Thoracic aorta (tissue), 2 donors: Measurements from ENCODE around the gene ARPC3. TPM values are rescaled to one million over a fixed set of nuclear protein-coding genes. Genes with fewer than 3 reads are reported as not detected.
"Not testable (repeated sequence)": the region's sequence is repeated elsewhere in the genome, so short reads cannot be mapped to it uniquely, and the experiment has no call there.

Source experiments
- ATAC-seq: fragments of 150-250 bp; one replicate; pipeline ENCODE4 v1.8.0; 2017; ENCODE audit warnings: low read depth; ENCODE audit not compliant: insufficient number of reproducible peaks, low FRiP score
- DNase-seq: peaks from one replicate; pipeline ENCODE4 v3.0.0-alpha.2; 2020; ENCODE audit warnings: low spot score
- H3K27ac ChIP-seq, 2 donors: fragments of 200-600 bp; sonication (generic); 1 replicate in 1 of 2; 2 replicates in 1 of 2; pipeline ENCODE4 v1.5.1; 2016; ENCODE audit warnings: mild to moderate bottlenecking in 2 of 2, moderate library complexity in 2 of 2
- H3K27me3 ChIP-seq: fragments of 200-600 bp; sonication (generic); replicated peaks from 2 replicates; pipeline ENCODE4 v1.6.0; 2016; ENCODE audit warnings: mild to moderate bottlenecking; ENCODE audit not compliant: insufficient read depth
- H3K36me3 ChIP-seq: fragments of 200-600 bp; sonication (generic); one replicate; pipeline ENCODE4 v1.5.1; 2016
- H3K4me1 ChIP-seq, 2 donors: fragments of 200-600 bp; sonication (generic); 1 replicate in 1 of 2; 2 replicates in 1 of 2; pipeline versions ENCODE4 v1.5.1 to v1.6.0; 2016; ENCODE audit warnings: low read depth in 2 of 2, mild to moderate bottlenecking in 1 of 2; ENCODE audit not compliant: control insufficient read depth in 1 of 2
- H3K4me3 ChIP-seq: fragments of 200-600 bp; sonication (generic); 2 replicates; pipeline ENCODE4 v1.5.1; 2016; ENCODE audit warnings: mild to moderate bottlenecking
- H3K9me3 ChIP-seq: fragments of 200-600 bp; sonication (generic); 2 replicates; pipeline ENCODE4 v1.5.1; 2016
- CTCF ChIP-seq: fragments of 200-600 bp; sonication (generic); IDR thresholded peaks from one replicate; pipeline ENCODE4 v1.5.1; 2019; ENCODE audit warnings: antibody characterized with exemption
- total RNA-seq, 2 donors: library from RNA; depleted of rRNA; stranded (reverse); fragments of >200 nt; gene quantifications; one replicate each; pipeline versions ENCODE4 v1.1.0 to v1.2.3, GENCODE V29; 2016

ARPC3 gene
- total RNA-seq, 2 donors from 2014 or later = 152 to 247 TPM

- Histone ChIP-seq H3K4me1 (peaks cover 8 to 26% of the 10 kb centered on the region in 2 donors), H3K27ac (peak overlapping the region; percentile 63 to 88), H3K4me3 (peak overlapping the region; percentile 86), H3K36me3 (no peaks in the 10 kb centered on the region), H3K9me3 (no peaks in the 10 kb centered on the region), H3K27me3 (no peaks in the 10 kb centered on the region)
- no peak for TF ChIP-seq CTCF
- DNase-seq = no peak
- ATAC-seq = no peak
These were observed 17.7 kb upstream of the ARPC3 start for GRCh38 chr12:110467847-110468213.

GRCh38 chr12:110466791-110467190 lies 16.7 kb upstream of the ARPC3 start:
- Histone ChIP-seq H3K4me1 (peaks cover 8 to 26% of the 10 kb centered on the region in 2 donors), H3K27me3 (no peaks in the 10 kb centered on the region), H3K4me3 (peak overlapping the region; percentile 86), H3K9me3 (no peaks in the 10 kb centered on the region), H3K36me3 (no peaks in the 10 kb centered on the region), H3K27ac (no peak overlapping the region)
- no peak for TF ChIP-seq CTCF
- no peak for DNase-seq
- ATAC-seq = no peak

- H3K27ac ChIP-seq, ATAC-seq, H3K27me3 ChIP-seq, H3K4me3 ChIP-seq, H3K36me3 ChIP-seq, H3K9me3 ChIP-seq, DNase-seq: not testable (repeated sequence)
- peaks cover 8 to 26% of the 10 kb centered on the region in 2 donors for H3K4me1 ChIP-seq
These were observed 15.6 kb upstream of the ARPC3 start for GRCh38 chr12:110465765-110466164.

GRCh38 chr12:110465024-110465423 lies 14.9 kb upstream of the ARPC3 start:
- DNase-seq = no peak
- H3K27ac ChIP-seq = no peak overlapping the region
- no peak for ATAC-seq

GRCh38 chr12:110461189-110461588 lies 11.1 kb upstream of the ARPC3 start:
- not testable (repeated sequence) for DNase-seq, ATAC-seq, H3K4me1 ChIP-seq, H3K4me3 ChIP-seq, H3K27ac ChIP-seq, H3K27me3 ChIP-seq, H3K9me3 ChIP-seq
- H3K36me3 ChIP-seq = peaks cover 11% of the 10 kb centered on the region

More at GRCh38 chr12:110465024-110465423, 14.9 kb upstream of the ARPC3 start:
- Histone ChIP-seq H3K4me3 (no peak overlapping the region), H3K9me3 (no peaks in the 10 kb centered on the region), H3K27me3 (no peaks in the 10 kb centered on the region), H3K4me1 (peaks cover 8 to 25% of the 10 kb centered on the region in 2 donors), H3K36me3 (no peaks in the 10 kb centered on the region)
- no peak for TF ChIP-seq CTCF

- TF ChIP-seq CTCF = no peak
These were observed 8.6 kb upstream of the ARPC3 start for GRCh38 chr12:110458756-110459155.

More at GRCh38 chr12:110458756-110459155, 8.6 kb upstream of the ARPC3 start:
- no peak for DNase-seq
- Histone ChIP-seq H3K36me3 (peaks cover 25% of the 10 kb centered on the region), H3K4me3 (no peak overlapping the region), H3K4me1 (no peaks in the 10 kb centered on the region), H3K9me3 (no peaks in the 10 kb centered on the region), H3K27me3 (no peaks in the 10 kb centered on the region), H3K27ac (no peak overlapping the region)
- no peak for ATAC-seq
